HepG2 (cell line): Measurements from ENCODE around the gene UCKL1. TPM values are rescaled to one million over a fixed set of nuclear protein-coding genes. Genes with fewer than 3 reads are reported as not detected.
A peak's percentile ranks its signal among the peaks of the same experiment; 100 is the strongest.

Experiments
- AKAP8 ChIP-seq: sonication (generic); formaldehyde crosslinking; IDR thresholded peaks from 2 replicates; pipeline ENCODE4 v1.5.1; 2020; ENCODE audit warnings: mild to moderate bottlenecking, missing genetic modification reagents
- DNMT1 ChIP-seq: sonication (generic); formaldehyde crosslinking; IDR thresholded peaks from 2 replicates; pipeline ENCODE4 v1.5.1; 2020; ENCODE audit warnings: mild to moderate bottlenecking, missing genetic modification reagents
- HOXA5 ChIP-seq: sonication (generic); formaldehyde crosslinking; IDR thresholded peaks from 2 replicates; pipeline ENCODE4 v1.4.0; 2020; ENCODE audit warnings: missing genetic modification reagents
- KAT2B ChIP-seq: fragments of 150-350 bp; IDR thresholded peaks from 2 replicates; pipeline ENCODE4 v1.6.1; 2014; ENCODE audit warnings: low read depth, low read length, borderline replicate concordance
- NFE2L1 ChIP-seq: sonication (generic); formaldehyde crosslinking; IDR thresholded peaks from 2 replicates; pipeline ENCODE4 v1.4.0; 2020; ENCODE audit warnings: missing genetic modification reagents, mild to moderate bottlenecking, borderline replicate concordance
- NR1H2 ChIP-seq: sonication (generic); formaldehyde crosslinking; IDR thresholded peaks from 2 replicates; pipeline ENCODE4 v1.8.1; 2022; ENCODE audit warnings: low read depth, missing genetic modification reagents, borderline replicate concordance
- PITX1 ChIP-seq: sonication (generic); formaldehyde crosslinking; IDR thresholded peaks from 2 replicates; pipeline ENCODE4 v1.5.1; 2020; ENCODE audit warnings: mild to moderate bottlenecking, missing genetic modification reagents
- POLR2AphosphoS5 ChIP-seq: IDR thresholded peaks from 2 replicates; pipeline ENCODE4 v1.6.1; 2012; ENCODE audit warnings: low read depth, low read length
- SALL2 ChIP-seq: sonication (generic); formaldehyde crosslinking; IDR thresholded peaks from 2 replicates; pipeline ENCODE4 v1.8.1; 2023; ENCODE audit warnings: mild to moderate bottlenecking, missing genetic modification reagents, inconsistent platforms
- SOX13 ChIP-seq, 3 experiments: fragments of 450-650 bp in 1 of 3; sonication (generic) in 1 of 3; formaldehyde crosslinking in 1 of 3; IDR thresholded peaks in 2 of 3; conservative IDR thresholded peaks in 1 of 3; 2 replicates each; pipeline versions ENCODE4 v1.5.0 to v1.6.1; 2016 to 2020; ENCODE audit warnings: antibody characterized with exemption in 1 of 3, mild to moderate bottlenecking in 1 of 3, missing compliant biosample characterization in 1 of 3, missing genetic modification reagents in 1 of 3, moderate library complexity in 1 of 3
- ZNF180 ChIP-seq: sonication (generic); formaldehyde crosslinking; IDR thresholded peaks from 2 replicates; pipeline ENCODE4 v1.4.0; 2020; ENCODE audit warnings: low read depth, missing genetic modification reagents, borderline replicate concordance
- ZNF430 ChIP-seq: sonication (generic); formaldehyde crosslinking; IDR thresholded peaks from 2 replicates; pipeline ENCODE4 v1.9.0; 2021; ENCODE audit warnings: mild to moderate bottlenecking, missing genetic modification reagents
- ZNF550 ChIP-seq: sonication (generic); formaldehyde crosslinking; IDR thresholded peaks from 2 replicates; pipeline ENCODE4 v1.4.0; 2020; ENCODE audit warnings: mild to moderate bottlenecking, missing genetic modification reagents, borderline replicate concordance
- ZNF570 ChIP-seq: sonication (generic); formaldehyde crosslinking; IDR thresholded peaks from 2 replicates; pipeline ENCODE4 v1.4.0; 2020; ENCODE audit warnings: mild to moderate bottlenecking, missing genetic modification reagents, borderline replicate concordance
- ZNF605 ChIP-seq: sonication (generic); formaldehyde crosslinking; IDR thresholded peaks from 2 replicates; pipeline ENCODE4 v1.8.0; 2022; ENCODE audit warnings: mild to moderate bottlenecking, missing genetic modification reagents
- ZNF782 ChIP-seq: sonication (generic); formaldehyde crosslinking; IDR thresholded peaks from 2 replicates; pipeline ENCODE4 v1.4.0; 2020; ENCODE audit warnings: missing genetic modification reagents, mild to moderate bottlenecking, borderline replicate concordance
- ZNF788 ChIP-seq: sonication (generic); formaldehyde crosslinking; IDR thresholded peaks from 2 replicates; pipeline ENCODE4 v1.5.0; 2020; ENCODE audit warnings: mild to moderate bottlenecking, missing genetic modification reagents, borderline replicate concordance
- ZNF83 ChIP-seq: sonication (generic); formaldehyde crosslinking; IDR thresholded peaks from 2 replicates; pipeline ENCODE4 v1.4.0; 2020; ENCODE audit warnings: missing genetic modification reagents, mild to moderate bottlenecking, borderline replicate concordance
- ZNF839 ChIP-seq: sonication (generic); formaldehyde crosslinking; IDR thresholded peaks from 2 replicates; pipeline ENCODE4 v1.4.0; 2020; ENCODE audit warnings: missing genetic modification reagents, mild to moderate bottlenecking, borderline replicate concordance
- ZNF891 ChIP-seq: sonication (generic); formaldehyde crosslinking; IDR thresholded peaks from 2 replicates; pipeline ENCODE4 v1.5.0; 2020; ENCODE audit warnings: mild to moderate bottlenecking, missing genetic modification reagents
- polyA plus RNA-seq, 8 experiments: library from polyadenylated mRNA; depleted of rRNA in 3 of 8; stranded (reverse) in 7 of 8; unstranded in 1 of 8; fragments of >200 nt; fragmentation: Illumina TruSeq in 4 of 8; extraction: Trizol in 4 of 8; gene quantifications; 2 replicates each; pipeline versions ENCODE4 v1.2.1 to v1.2.3, GENCODE V29; 2011 to 2016; ENCODE audit warnings: low read depth in 4 of 8, missing spikeins in 1 of 8, mixed read lengths in 1 of 8; ENCODE audit not compliant: insufficient read depth in 1 of 8
- total RNA-seq, 5 experiments: library from RNA; depleted of rRNA; stranded (reverse); fragments of >200 nt; fragmentation: Illumina TruSeq; extraction: Trizol; gene quantifications; 2 replicates each; pipeline ENCODE4 v1.2.3, GENCODE V29; 2016; ENCODE audit warnings: low read depth in 1 of 5
- TF ChIP-seq, protein P1 (sequence below): sonication (generic); formaldehyde crosslinking; IDR thresholded peaks from 2 replicates; pipeline ENCODE4 v1.4.0; 2020; ENCODE audit warnings: missing genetic modification reagents, low read depth, mild to moderate bottlenecking, borderline replicate concordance
- TF ChIP-seq, protein P2 (sequence below): sonication (generic); formaldehyde crosslinking; IDR thresholded peaks from 2 replicates; pipeline ENCODE4 v1.5.1; 2020; ENCODE audit warnings: missing genetic modification reagents, mild to moderate bottlenecking, borderline replicate concordance
- TF ChIP-seq, protein P3 (sequence below): sonication (generic); formaldehyde crosslinking; IDR thresholded peaks from 2 replicates; pipeline ENCODE4 v1.5.0; 2020; ENCODE audit warnings: missing genetic modification reagents
- TF ChIP-seq, protein P4 (sequence below): IDR thresholded peaks from 2 replicates; pipeline ENCODE4 v1.6.1; 2018; ENCODE audit warnings: missing genetic modification reagents, mild to moderate bottlenecking, missing compliant biosample characterization

Gene UCKL1
- total and polyA plus RNA-seq, 2 of the 13 experiments (the other 11 are each of a cell fraction or from before 2014, with no cell fraction given), result 50.2 to 126 TPM

DNA sequence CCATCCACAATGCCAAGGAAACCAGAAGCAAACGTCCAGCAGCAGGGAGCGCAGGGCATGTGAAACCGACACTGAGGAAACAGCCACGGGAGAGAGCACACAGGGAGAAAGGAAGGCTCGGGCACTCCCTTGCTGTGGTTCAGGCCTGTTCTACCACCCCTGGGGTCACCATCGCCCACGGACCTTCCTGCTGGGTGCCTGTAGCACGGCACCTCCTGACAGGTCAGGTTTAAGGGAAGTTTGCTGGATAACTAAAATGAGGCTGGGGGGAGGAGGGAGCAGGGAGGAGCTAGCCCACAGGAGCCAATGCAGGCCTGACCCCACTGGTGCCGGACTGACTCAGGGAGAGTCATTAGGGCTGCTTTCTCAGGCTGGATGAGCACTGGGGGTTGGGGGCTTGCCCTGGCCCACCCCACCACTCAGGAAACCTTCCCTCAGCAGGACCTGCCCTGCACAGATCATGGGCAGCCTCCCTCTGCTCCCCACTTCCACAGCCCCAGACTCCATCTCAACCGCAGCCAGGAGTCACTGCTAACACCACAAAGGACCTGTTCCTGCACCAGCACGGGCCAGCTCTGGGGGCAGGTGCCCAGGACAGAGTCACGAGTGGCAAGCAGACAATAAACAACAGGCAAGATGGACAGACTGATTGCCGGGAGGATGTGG, 2.3 kb downstream of the UCKL1 start (continued):
- TF ChIP-seq ZNF839 (CRISPR knock-in tag), result 0 out of 2 replicates have a peak, but pooled peaks have one; percentile 51
- TF ChIP-seq POLR2AphosphoS5, result 0 out of 2 replicates have a peak, but pooled peaks have one; percentile 21
- TF ChIP-seq, protein P1, sequence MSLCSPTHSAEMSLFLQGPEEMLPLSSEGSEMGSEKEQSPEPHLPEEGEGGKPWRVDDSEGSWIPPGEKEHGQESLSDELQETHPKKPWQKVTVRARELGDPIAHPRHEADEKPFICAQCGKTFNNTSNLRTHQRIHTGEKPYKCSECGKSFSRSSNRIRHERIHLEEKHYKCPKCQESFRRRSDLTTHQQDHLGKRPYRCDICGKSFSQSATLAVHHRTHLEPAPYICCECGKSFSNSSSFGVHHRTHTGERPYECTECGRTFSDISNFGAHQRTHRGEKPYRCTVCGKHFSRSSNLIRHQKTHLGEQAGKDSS (CRISPR knock-in tag), result no peak
- no peak for TF ChIP-seq ZNF180 (CRISPR knock-in tag)
- no peak for TF ChIP-seq HOXA5
- TF ChIP-seq ZNF430, result 0 out of 2 replicates have a peak, but pooled peaks have one; percentile 15
- 0 out of 2 replicates have a peak, but pooled peaks have one; percentile 30 for TF ChIP-seq PITX1 (CRISPR knock-in tag)
- TF ChIP-seq, protein P2, sequence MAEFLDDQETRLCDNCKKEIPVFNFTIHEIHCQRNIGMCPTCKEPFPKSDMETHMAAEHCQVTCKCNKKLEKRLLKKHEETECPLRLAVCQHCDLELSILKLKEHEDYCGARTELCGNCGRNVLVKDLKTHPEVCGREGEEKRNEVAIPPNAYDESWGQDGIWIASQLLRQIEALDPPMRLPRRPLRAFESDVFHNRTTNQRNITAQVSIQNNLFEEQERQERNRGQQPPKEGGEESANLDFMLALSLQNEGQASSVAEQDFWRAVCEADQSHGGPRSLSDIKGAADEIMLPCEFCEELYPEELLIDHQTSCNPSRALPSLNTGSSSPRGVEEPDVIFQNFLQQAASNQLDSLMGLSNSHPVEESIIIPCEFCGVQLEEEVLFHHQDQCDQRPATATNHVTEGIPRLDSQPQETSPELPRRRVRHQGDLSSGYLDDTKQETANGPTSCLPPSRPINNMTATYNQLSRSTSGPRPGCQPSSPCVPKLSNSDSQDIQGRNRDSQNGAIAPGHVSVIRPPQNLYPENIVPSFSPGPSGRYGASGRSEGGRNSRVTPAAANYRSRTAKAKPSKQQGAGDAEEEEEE, result peak; percentile 59; the same call in 1 of the 2 replicates
- TF ChIP-seq NR1H2 (CRISPR knock-in tag), result no peak
- TF ChIP-seq ZNF605, result peak; percentile 64; the same call in 1 of the 2 replicates
- peak; percentile 22; the same call in 1 of the 2 replicates for TF ChIP-seq SALL2 (CRISPR knock-in tag)
- TF ChIP-seq KAT2B, result no peak
- TF ChIP-seq, protein P3, sequence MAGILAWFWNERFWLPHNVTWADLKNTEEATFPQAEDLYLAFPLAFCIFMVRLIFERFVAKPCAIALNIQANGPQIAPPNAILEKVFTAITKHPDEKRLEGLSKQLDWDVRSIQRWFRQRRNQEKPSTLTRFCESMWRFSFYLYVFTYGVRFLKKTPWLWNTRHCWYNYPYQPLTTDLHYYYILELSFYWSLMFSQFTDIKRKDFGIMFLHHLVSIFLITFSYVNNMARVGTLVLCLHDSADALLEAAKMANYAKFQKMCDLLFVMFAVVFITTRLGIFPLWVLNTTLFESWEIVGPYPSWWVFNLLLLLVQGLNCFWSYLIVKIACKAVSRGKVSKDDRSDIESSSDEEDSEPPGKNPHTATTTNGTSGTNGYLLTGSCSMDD (CRISPR knock-in tag), result no peak
- TF ChIP-seq ZNF891, result no peak
- TF ChIP-seq NFE2L1, result 0 out of 2 replicates have a peak, but pooled peaks have one; percentile 35
- 0 out of 2 replicates have a peak, but pooled peaks have one; percentile 23 for TF ChIP-seq ZNF788 (CRISPR knock-in tag)
- 0 out of 2 replicates have a peak, but pooled peaks have one; percentile 47 for TF ChIP-seq ZNF782 (CRISPR knock-in tag)
- TF ChIP-seq ZNF570 (CRISPR knock-in tag), result no peak
- TF ChIP-seq SOX13 (IDR thresholded peaks at IDR 0.05), result no peak
- TF ChIP-seq SOX13 (CRISPR knock-in tag; conservative IDR thresholded peaks at IDR 0.05 in 1 of 2, IDR thresholded peaks at IDR 0.05 in 1 of 2), result no peak
- 0 out of 2 replicates have a peak, but pooled peaks have one; percentile 73 for TF ChIP-seq ZNF550 (CRISPR knock-in tag)
- TF ChIP-seq, protein P4, sequence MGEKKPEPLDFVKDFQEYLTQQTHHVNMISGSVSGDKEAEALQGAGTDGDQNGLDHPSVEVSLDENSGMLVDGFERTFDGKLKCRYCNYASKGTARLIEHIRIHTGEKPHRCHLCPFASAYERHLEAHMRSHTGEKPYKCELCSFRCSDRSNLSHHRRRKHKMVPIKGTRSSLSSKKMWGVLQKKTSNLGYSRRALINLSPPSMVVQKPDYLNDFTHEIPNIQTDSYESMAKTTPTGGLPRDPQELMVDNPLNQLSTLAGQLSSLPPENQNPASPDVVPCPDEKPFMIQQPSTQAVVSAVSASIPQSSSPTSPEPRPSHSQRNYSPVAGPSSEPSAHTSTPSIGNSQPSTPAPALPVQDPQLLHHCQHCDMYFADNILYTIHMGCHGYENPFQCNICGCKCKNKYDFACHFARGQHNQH (CRISPR knock-in tag), result no peak
- TF ChIP-seq ZNF83 (CRISPR knock-in tag), result 0 out of 2 replicates have a peak, but pooled peaks have one; percentile 26
- peak; percentile 42; the same call in 1 of the 2 replicates for TF ChIP-seq AKAP8 (CRISPR knock-in tag)
- TF ChIP-seq DNMT1 (CRISPR knock-in tag), result peak; percentile 63; the same call in 1 of the 2 replicates
